Natural killer cell (primary cell): ENCODE data around the gene DDIT3. TPM values are rescaled to one million over a fixed set of nuclear protein-coding genes. Genes with fewer than 3 reads are reported as not detected.

Source experiments
- ATAC-seq, 3 donors: fragments of 150-1000 bp in 2 of 3; fragments of 200-7000 bp in 1 of 3; cut with Tn5 transposase; 1 replicate in 1 of 3; 2 replicates in 2 of 3; pipeline ENCODE4 v1.10.0; 2021; ENCODE audit warnings: mild to moderate bottlenecking in 2 of 3, moderate library complexity in 2 of 3
- DNase-seq, 2 donors: peaks; one replicate each; pipeline versions ENCODE4 v3.0.0 to v3.0.0-alpha.2; 2013 to 2021; ENCODE audit warnings: mixed read lengths in 1 of 2
- H3K27ac ChIP-seq: one replicate; pipeline ENCODE4 v1.5.1; 2013; ENCODE audit warnings: mild to moderate bottlenecking, low read length
- H3K27me3 ChIP-seq: one replicate; pipeline ENCODE4 v1.6.1; 2013; ENCODE audit warnings: low read length; ENCODE audit not compliant: control insufficient read depth, insufficient read depth
- H3K36me3 ChIP-seq: one replicate; pipeline ENCODE4 v1.6.1; 2013; ENCODE audit warnings: low read length; ENCODE audit not compliant: control insufficient read depth, insufficient read depth
- H3K4me1 ChIP-seq: one replicate; pipeline ENCODE4 v1.6.1; 2013; ENCODE audit warnings: low read length; ENCODE audit not compliant: control insufficient read depth, insufficient read depth
- H3K4me3 ChIP-seq: one replicate; pipeline ENCODE4 v1.5.1; 2013; ENCODE audit warnings: low read length
- H3K9me3 ChIP-seq: one replicate; pipeline ENCODE4 v1.6.1; 2013; ENCODE audit warnings: low read length; ENCODE audit not compliant: control insufficient read depth, insufficient read depth
- H3K27ac Mint-ChIP-seq, 2 donors: one replicate each; pipeline ENCODE4 v1.8.0; 2022; ENCODE audit warnings: mild to moderate bottlenecking in 2 of 2, mixed read lengths in 2 of 2, moderate library complexity in 1 of 2
- H3K27me3 Mint-ChIP-seq, 2 donors: one replicate each; pipeline ENCODE4 v1.8.0; 2022; ENCODE audit warnings: low read depth in 2 of 2, mixed read lengths in 2 of 2
- H3K36me3 Mint-ChIP-seq: one replicate; pipeline ENCODE4 v1.8.0; 2022; ENCODE audit warnings: mixed read lengths
- H3K4me1 Mint-ChIP-seq, 2 donors: one replicate each; pipeline ENCODE4 v1.8.0; 2022; ENCODE audit warnings: mixed read lengths in 2 of 2
- H3K4me3 Mint-ChIP-seq: one replicate; pipeline ENCODE4 v1.8.0; 2022; ENCODE audit warnings: mild to moderate bottlenecking, moderate library complexity, mixed read lengths
- H3K9me3 Mint-ChIP-seq, 2 donors: one replicate each; pipeline ENCODE4 v1.8.0; 2022; ENCODE audit warnings: mixed read lengths in 2 of 2
- WGBS: methylation state at CpG from one replicate; pipeline ENCODE4 v1.1.7; 2013; ENCODE audit warnings: missing lambda C conversion rate; ENCODE audit not compliant: insufficient coverage; 5-methylcytosine and 5-hydroxymethylcytosine counted together
- intact Hi-C: fragments of 100-400 bp; cut with micrococcal nuclease; formaldehyde crosslinking; loops from one replicate; pipeline ENCODE4 v1.14.2; 2022
- total RNA-seq, 4 donors: library from RNA; stranded (reverse); fragments of 120-200 nt in 1 of 4; gene quantifications; one replicate each; pipeline versions ENCODE4 v1.2.3 to v1.2.4, GENCODE V29; 2013 to 2022
- TF ChIP-seq, protein P1 (sequence below): fragments of 200-600 bp; IDR thresholded peaks from one replicate; pipeline ENCODE4 v1.8.0; 2022; ENCODE audit warnings: antibody characterized with exemption

The DDIT3 gene
- total RNA-seq, 3 donors from 2014 or later (not counting 1 experiment from before 2014, with no cell fraction given), result 117 to 318 (median 182) TPM

- Mint-ChIP-seq H3K4me3 (no peak overlapping the region), H3K27me3 (no peaks in the 10 kb centered on the region), H3K4me1 (peaks cover 59 to 73% of the 10 kb centered on the region in 2 donors), H3K36me3 (no peaks in the 10 kb centered on the region), H3K27ac (peak overlapping the region; percentile 39 to 62), H3K9me3 (no peaks in the 10 kb centered on the region)
- Histone ChIP-seq H3K36me3 (peaks cover 47% of the 10 kb centered on the region), H3K4me1 (peaks cover 40% of the 10 kb centered on the region), H3K9me3 (no peaks in the 10 kb centered on the region), H3K4me3 (no peak overlapping the region), H3K27me3 (no peaks in the 10 kb centered on the region), H3K27ac (no peak overlapping the region)
- ATAC-seq (peak in 2 of 3 donors; percentile 2 to 4), DNase-seq (no peak)
- intact Hi-C loops, result no loop called here
- 94% methylated on average over 11 of the region's 11 CpGs for WGBS
- TF ChIP-seq, protein P1, sequence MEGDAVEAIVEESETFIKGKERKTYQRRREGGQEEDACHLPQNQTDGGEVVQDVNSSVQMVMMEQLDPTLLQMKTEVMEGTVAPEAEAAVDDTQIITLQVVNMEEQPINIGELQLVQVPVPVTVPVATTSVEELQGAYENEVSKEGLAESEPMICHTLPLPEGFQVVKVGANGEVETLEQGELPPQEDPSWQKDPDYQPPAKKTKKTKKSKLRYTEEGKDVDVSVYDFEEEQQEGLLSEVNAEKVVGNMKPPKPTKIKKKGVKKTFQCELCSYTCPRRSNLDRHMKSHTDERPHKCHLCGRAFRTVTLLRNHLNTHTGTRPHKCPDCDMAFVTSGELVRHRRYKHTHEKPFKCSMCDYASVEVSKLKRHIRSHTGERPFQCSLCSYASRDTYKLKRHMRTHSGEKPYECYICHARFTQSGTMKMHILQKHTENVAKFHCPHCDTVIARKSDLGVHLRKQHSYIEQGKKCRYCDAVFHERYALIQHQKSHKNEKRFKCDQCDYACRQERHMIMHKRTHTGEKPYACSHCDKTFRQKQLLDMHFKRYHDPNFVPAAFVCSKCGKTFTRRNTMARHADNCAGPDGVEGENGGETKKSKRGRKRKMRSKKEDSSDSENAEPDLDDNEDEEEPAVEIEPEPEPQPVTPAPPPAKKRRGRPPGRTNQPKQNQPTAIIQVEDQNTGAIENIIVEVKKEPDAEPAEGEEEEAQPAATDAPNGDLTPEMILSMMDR, result no peak
Observed at GRCh38 chr12:57467915-57468314, 52.4 kb downstream of the DDIT3 start.

- Mint-ChIP-seq H3K27ac (peak overlapping the region; percentile 39 to 62), H3K27me3 (peaks cover 0 to 5% of the 10 kb centered on the region in 2 donors), H3K4me1 (peaks cover 59 to 73% of the 10 kb centered on the region in 2 donors), H3K36me3 (no peaks in the 10 kb centered on the region), H3K9me3 (no peaks in the 10 kb centered on the region), H3K4me3 (peak overlapping the region; percentile 57)
- H3K4me3 ChIP-seq, result no peak overlapping the region
- H3K27me3 ChIP-seq, result no peaks in the 10 kb centered on the region
- H3K9me3 ChIP-seq, result no peaks in the 10 kb centered on the region
- peaks cover 40% of the 10 kb centered on the region for H3K4me1 ChIP-seq
- ATAC-seq (no peak), DNase-seq (no peak)
- WGBS, result 92% methylated on average over 12 of the region's 12 CpGs
- no peak overlapping the region for H3K27ac ChIP-seq
- TF ChIP-seq, protein P1, result no peak
- intact Hi-C loops, result no loop called here
- H3K36me3 ChIP-seq, result peaks cover 41% of the 10 kb centered on the region
Observed at GRCh38 chr12:57467212-57467874, 53.0 kb downstream of the DDIT3 start.

Other genes starting within 250 kb of the DDIT3 start
- 100 to 1,000 TPM; 110 to 124 (median 123) TPM for gene R3HDM2, start 89.5 kb downstream of the DDIT3 start, total RNA-seq
- under 1 TPM; 0.18 to 0.35 (median 0.31) TPM for gene INHBC, start 85.7 kb downstream of the DDIT3 start, total RNA-seq
- not detected for gene INHBE, start 65.2 kb downstream of the DDIT3 start, total RNA-seq
- 1 to 10 TPM in 1 of 3 donors, under 1 TPM in 2; 0.50 to 1.4 (median 0.99) TPM for gene GLI1, start 60.7 kb downstream of the DDIT3 start, total RNA-seq
- gene ARHGAP9, start 40.6 kb downstream of the DDIT3 start, total RNA-seq, result 1,000 to 10,000 TPM in 2 of 3 donors, 100 to 1,000 TPM in 1; 558 to 1,091 (median 1,015) TPM
- 100 to 1,000 TPM; 200 to 237 (median 218) TPM for gene MARS1, start 32.4 kb downstream of the DDIT3 start, total RNA-seq
- 100 to 1,000 TPM; 130 to 142 (median 139) TPM for gene MBD6, start 2.3 kb upstream of the DDIT3 start, total RNA-seq
- gene DCTN2, start 26.7 kb upstream of the DDIT3 start, total RNA-seq, result 10 to 100 TPM; 65.5 to 76.5 (median 71.8) TPM
- under 1 TPM; 0.09 to 0.40 (median 0.16) TPM for gene KIF5A, start 29.5 kb upstream of the DDIT3 start, total RNA-seq
- 10 to 100 TPM; 41.0 to 62.9 (median 52.0) TPM for gene PIP4K2C, start 70.7 kb upstream of the DDIT3 start, total RNA-seq
- 10 to 100 TPM; 65.1 to 81.1 (median 77.0) TPM for gene DTX3, start 84.3 kb upstream of the DDIT3 start, total RNA-seq
- 1 to 10 TPM; 3.1 to 6.5 (median 5.1) TPM for gene ARHGEF25, start 90.9 kb upstream of the DDIT3 start, total RNA-seq
- gene B4GALNT1, start 112.7 kb upstream of the DDIT3 start, total RNA-seq, result under 1 TPM; 0.38 to 0.59 (median 0.48) TPM
- gene OS9, start 173.6 kb upstream of the DDIT3 start, total RNA-seq, result 100 to 1,000 TPM; 185 to 221 (median 198) TPM
- 10 to 100 TPM; 54.1 to 63.5 (median 54.8) TPM for gene AGAP2, start 218.2 kb upstream of the DDIT3 start, total RNA-seq
- gene TSPAN31, start 224.5 kb upstream of the DDIT3 start, total RNA-seq, result 10 to 100 TPM; 18.3 to 27.0 (median 23.5) TPM
- 10 to 100 TPM; 30.7 to 39.5 (median 37.7) TPM for gene CDK4, start 231.8 kb upstream of the DDIT3 start, total RNA-seq
- gene MARCHF9, start 234.6 kb upstream of the DDIT3 start, total RNA-seq, result 10 to 100 TPM; 25.4 to 28.4 (median 26.0) TPM
- 1 to 10 TPM; 1.1 to 1.7 (median 1.6) TPM for gene CYP27B1, start 246.6 kb upstream of the DDIT3 start, total RNA-seq